Kidney (tissue), 14 donors: ENCODE measurements around the gene C3orf33. TPM values are rescaled to one million over a fixed set of nuclear protein-coding genes. Genes with fewer than 3 reads are reported as not detected.

Experiments
- DNase-seq, 5 donors: peaks; one replicate each; pipeline ENCODE4 v3.0.0-alpha.2; 2013 to 2020
- FAIRE-seq: peaks from 2 replicates; lab custom pipeline; 2012; peaks lifted over from hg19 to GRCh38; lab: Jason Lieb, UNC
- H3K27ac ChIP-seq, 2 donors: one replicate each; pipeline ENCODE4 v1.7.0; 2013; ENCODE audit warnings: low read depth in 2 of 2, low read length in 2 of 2, inconsistent platforms in 1 of 2
- H3K27me3 ChIP-seq: one replicate; pipeline ENCODE4 v1.7.1; 2013; ENCODE audit warnings: low read length, inconsistent platforms; ENCODE audit not compliant: control insufficient read depth, insufficient read depth
- H3K36me3 ChIP-seq, 3 donors: one replicate each; pipeline versions ENCODE4 v1.7.0 to v1.7.1; 2013; ENCODE audit warnings: low read length in 3 of 3, control low read depth in 1 of 3, inconsistent platforms in 1 of 3; ENCODE audit not compliant: insufficient read depth in 3 of 3, control insufficient read depth in 2 of 3
- H3K4me1 ChIP-seq, 3 donors: one replicate each; pipeline versions ENCODE4 v1.7.0 to v1.7.1; 2013; ENCODE audit warnings: low read length in 3 of 3, inconsistent platforms in 1 of 3, low read depth in 1 of 3; ENCODE audit not compliant: control insufficient read depth in 2 of 3, insufficient read depth in 2 of 3
- H3K4me3 ChIP-seq, 3 donors: one replicate each; pipeline versions ENCODE4 v1.7.0 to v1.8.1; 2013; ENCODE audit warnings: low read length in 3 of 3, control low read depth in 1 of 3, inconsistent platforms in 1 of 3
- H3K9ac ChIP-seq, 3 donors: one replicate each; pipeline versions ENCODE4 v1.7.0 to v1.7.1; 2013; ENCODE audit warnings: low read length in 3 of 3, control low read depth in 1 of 3, inconsistent platforms in 1 of 3
- H3K9me3 ChIP-seq, 3 donors: one replicate each; pipeline versions ENCODE4 v1.7.0 to v1.7.1; 2013; ENCODE audit warnings: low read length in 3 of 3, control low read depth in 1 of 3, inconsistent platforms in 1 of 3; ENCODE audit not compliant: control insufficient read depth in 2 of 3, insufficient read depth in 1 of 3
- CTCF ChIP-seq: IDR thresholded peaks from 3 replicates; pipeline ENCODE4 v1.5.1; 2012; ENCODE audit warnings: mild to moderate bottlenecking, moderate library complexity, borderline replicate concordance; ENCODE audit not compliant: insufficient read depth; ENCODE audit errors: extremely low read depth
- intact Hi-C: fragments of 100-400 bp; cut with DNase I; formaldehyde crosslinking; loops from one replicate; pipeline ENCODE4 v1.11.1; 2022
- polyA plus RNA-seq: library from polyadenylated mRNA; stranded (reverse); fragments of 350-450 nt; fragmentation: Illumina TruSeq; extraction: RNeasy Lipid Tissue Mini Kit (QIAGEN cat#74804); gene quantifications from one replicate; pipeline ENCODE4 v1.2.3, GENCODE V29; 2014; ENCODE audit warnings: low read depth, low replicate concordance; ENCODE audit not compliant: insufficient read depth
- total RNA-seq: library from RNA; stranded (reverse); fragmentation: NEBNext Ultra II Directional; extraction: Animal tissue kit (Norgen Biotek cat#: 25700); gene quantifications from one replicate; pipeline ENCODE4 v1.2.1, GENCODE V29; 2021
- donor health status: control.
- donor health status: control.
- donor health status: control.
- donor health status: control.
- donor health status: control.
- donor health status: DM: yes; HTN: yes; CAD: no.
- donor health status: Normal renal cell carcinoma (clear cell type).

Gene C3orf33
- total and polyA plus RNA-seq, 2 donors from 2014 or later: 6.0 to 8.1 TPM

DNA sequence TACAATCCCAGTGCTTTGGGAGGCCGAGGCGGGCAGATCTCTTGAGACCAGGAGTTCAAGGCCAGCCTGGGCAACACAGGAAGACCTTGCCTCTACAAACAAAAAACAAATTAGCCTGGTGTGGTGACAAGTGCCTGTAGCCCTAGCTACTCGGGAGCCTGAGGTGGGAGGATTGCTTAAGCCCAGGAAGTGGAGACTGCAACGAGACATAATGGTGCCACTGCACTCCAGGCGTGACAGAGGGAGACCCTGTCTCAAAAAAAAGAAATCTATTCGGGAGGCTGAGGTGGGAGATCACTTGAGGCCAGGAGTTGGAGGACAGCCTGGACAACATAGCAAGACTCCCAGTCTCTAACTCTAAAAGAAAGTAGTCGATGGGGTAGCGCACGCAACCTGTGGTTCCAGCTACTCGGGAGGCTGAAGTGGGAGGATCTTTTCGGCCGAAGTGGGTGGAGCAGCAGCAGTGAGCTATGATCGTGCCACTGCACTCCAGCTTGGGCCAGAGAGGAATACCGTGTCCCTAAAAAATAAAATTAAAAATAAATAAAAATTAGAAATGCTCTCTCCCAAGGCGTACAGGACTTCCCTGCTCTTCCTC, 775 bp downstream of the C3orf33 start:
- Histone ChIP-seq H3K9me3 (no peaks in the 10 kb centered on the region), H3K9ac (peak overlapping the region; percentile 31 to 86 (median 55)), H3K4me1 (peaks cover 0 to 6% (median 0%) of the 10 kb centered on the region in 3 donors), H3K36me3 (no peaks in the 10 kb centered on the region), H3K27ac (peak overlapping the region; percentile 76 to 88), H3K27me3 (no peaks in the 10 kb centered on the region), H3K4me3 (peak overlapping the region; percentile 57 to 74 (median 60))
- DNase-seq (peak in 1 of 5 donors; percentile 40), FAIRE-seq (no peak)
- intact Hi-C loops: no loop called here
- no peak for TF ChIP-seq CTCF

GRCh38 chr3:155804323-155804722, 1.8 kb downstream of the C3orf33 start:
- Histone ChIP-seq H3K9me3 (no peaks in the 10 kb centered on the region), H3K36me3 (no peaks in the 10 kb centered on the region), H3K4me3 (peak overlapping the region in 1 of 3 donors; percentile 34), H3K9ac (no peak overlapping the region), H3K27ac (peak overlapping the region in 1 of 2 donors; percentile 37), H3K4me1 (peaks cover 0 to 6% (median 0%) of the 10 kb centered on the region in 3 donors), H3K27me3 (no peaks in the 10 kb centered on the region)
- intact Hi-C loops: no loop called here
- no peak for FAIRE-seq
- TF ChIP-seq CTCF: no peak
- DNase-seq: no peak

DNA sequence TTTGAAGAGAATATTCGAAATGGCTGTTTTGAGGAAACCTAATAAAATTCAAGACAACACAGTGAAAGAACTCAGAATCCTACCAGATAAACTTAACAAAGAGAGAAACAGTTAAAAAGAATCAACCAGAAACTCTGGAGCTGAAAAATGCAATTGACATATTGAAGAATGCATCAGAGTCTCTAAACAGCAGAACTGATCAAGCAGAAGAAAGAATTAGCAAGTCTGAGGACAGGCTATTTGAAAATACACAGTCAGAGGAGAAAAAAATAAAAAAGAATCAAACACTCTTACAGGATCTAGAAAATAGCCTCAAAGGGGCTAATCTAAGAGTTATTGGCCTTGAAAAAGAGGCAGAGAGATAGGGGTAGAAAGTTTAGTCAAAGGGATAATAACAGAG, 13.5 kb downstream of the C3orf33 start:
- Histone ChIP-seq H3K27me3 (no peaks in the 10 kb centered on the region), H3K4me1 (no peaks in the 10 kb centered on the region), H3K9me3 (no peaks in the 10 kb centered on the region), H3K27ac (no peak overlapping the region), H3K9ac (no peak overlapping the region), H3K36me3 (peaks cover 0 to 6% (median 0%) of the 10 kb centered on the region in 3 donors), H3K4me3 (no peak overlapping the region)
- TF ChIP-seq CTCF: no peak
- no peak for FAIRE-seq
- intact Hi-C loops: no loop called here
- no peak for DNase-seq
